Measurements from ENCODE around the gene LDLRAD3.

The LDLRAD3 gene

DNA sequence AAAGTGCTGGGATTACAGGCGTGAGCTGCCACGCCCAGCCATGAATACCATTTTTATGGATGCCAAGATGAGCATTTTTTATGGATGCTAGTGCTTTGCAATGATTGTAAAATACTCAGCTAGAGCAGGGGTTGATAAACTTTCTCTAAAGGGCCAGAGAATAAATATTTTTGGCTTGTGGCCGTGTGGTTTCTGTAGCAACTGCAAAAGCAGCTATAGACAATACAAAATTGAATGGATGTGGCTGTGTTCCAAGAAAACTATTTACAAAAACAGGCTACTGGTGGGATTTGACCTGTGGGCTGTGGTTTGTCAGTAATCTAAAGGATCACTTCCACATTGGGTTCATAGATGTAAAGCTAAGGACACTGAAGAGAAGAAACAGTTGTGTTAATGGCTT lies 289.3 kb downstream of the LDLRAD3 start:
- in situ Hi-C loops (cut with MboI; ENCODE audit: low sequenced_read_pairs, unreplicated experiment), result no loop called here
- DNase-seq (ENCODE audit: low spot score), result no peak

DNA sequence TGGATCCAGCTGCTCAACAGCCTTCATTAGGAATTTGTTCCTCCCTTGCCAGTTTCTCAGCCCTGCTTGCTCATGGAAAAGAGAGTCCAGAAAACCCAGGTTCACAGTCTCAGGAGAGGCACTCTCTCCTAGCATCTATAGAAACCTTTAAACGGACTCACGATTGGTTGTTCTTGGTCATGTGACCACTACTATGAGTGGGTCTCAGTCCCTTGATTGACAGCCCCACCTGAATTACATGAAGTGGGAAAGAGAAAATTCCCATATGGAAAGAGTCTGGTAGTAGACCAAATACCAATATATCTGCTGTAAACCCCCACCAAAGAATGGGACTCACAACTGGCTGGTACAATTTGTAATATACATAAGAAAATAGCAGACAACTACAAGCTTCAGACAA lies 291.0 kb downstream of the LDLRAD3 start:
- in situ Hi-C loops (cut with MboI; ENCODE audit: low sequenced_read_pairs, unreplicated experiment), result no loop called here
- no peak for DNase-seq (ENCODE audit: low spot score)
- no peak for TF ChIP-seq CTCF (IDR thresholded peaks at IDR 0.05; ENCODE audit: borderline replicate concordance, control extremely low read depth, extremely low read depth, insufficient read depth, missing control alignments)

More for the DNA sequence above, 289.3 kb downstream of the LDLRAD3 start:
- TF ChIP-seq CTCF (IDR thresholded peaks at IDR 0.05; ENCODE audit: borderline replicate concordance, control extremely low read depth, extremely low read depth, insufficient read depth, missing control alignments), result no peak

- in situ Hi-C loops (cut with MboI; ENCODE audit: low sequenced_read_pairs, unreplicated experiment), result no loop called here
- DNase-seq (ENCODE audit: low spot score), result no peak
- no peak for TF ChIP-seq CTCF (IDR thresholded peaks at IDR 0.05; ENCODE audit: borderline replicate concordance, control extremely low read depth, extremely low read depth, insufficient read depth, missing control alignments)
Measured at GRCh38 chr11:36235750-36236149, 291.9 kb downstream of the LDLRAD3 start.

- DNase-seq (ENCODE audit: low spot score), result no peak
- in situ Hi-C loops (cut with MboI; ENCODE audit: low sequenced_read_pairs, unreplicated experiment), result no loop called here
Measured at GRCh38 chr11:36237391-36237790, 293.5 kb downstream of the LDLRAD3 start.

DNA sequence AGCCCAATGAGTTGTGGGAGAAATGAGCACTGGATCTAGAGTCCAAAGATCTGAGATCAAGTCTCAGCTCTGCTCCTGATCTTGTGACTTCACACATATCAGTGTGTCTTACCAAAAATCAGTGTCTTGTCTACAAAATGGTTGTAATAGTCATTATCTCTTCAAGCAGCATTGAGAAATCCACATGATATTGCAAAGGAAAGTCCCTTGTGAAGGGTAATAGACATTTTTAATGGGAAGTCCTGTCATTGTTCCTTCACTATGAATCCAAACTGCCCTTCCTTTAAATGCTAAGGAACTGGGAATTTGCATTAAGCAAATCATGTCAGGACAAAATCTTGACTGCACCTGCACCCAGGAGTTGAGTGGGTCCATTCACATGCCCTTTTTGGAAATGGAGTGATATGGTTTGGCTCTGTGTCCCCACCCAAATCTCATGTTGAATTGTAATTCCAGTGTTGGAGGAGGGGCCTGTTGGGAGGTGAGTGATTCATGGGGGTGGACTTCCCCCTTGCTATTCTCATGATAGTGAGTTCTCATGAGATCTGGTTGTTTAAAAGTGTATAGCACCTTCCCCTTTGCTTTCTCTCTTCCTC lies 294.3 kb downstream of the LDLRAD3 start:
- in situ Hi-C loops (cut with MboI; ENCODE audit: low sequenced_read_pairs, unreplicated experiment), result no loop called here
- no peak for TF ChIP-seq CTCF (IDR thresholded peaks at IDR 0.05; ENCODE audit: borderline replicate concordance, control extremely low read depth, extremely low read depth, insufficient read depth, missing control alignments)
- no peak for DNase-seq (ENCODE audit: low spot score)

More at GRCh38 chr11:36237391-36237790, 293.5 kb downstream of the LDLRAD3 start:
- no peak for TF ChIP-seq CTCF (IDR thresholded peaks at IDR 0.05; ENCODE audit: borderline replicate concordance, control extremely low read depth, extremely low read depth, insufficient read depth, missing control alignments)

DNA sequence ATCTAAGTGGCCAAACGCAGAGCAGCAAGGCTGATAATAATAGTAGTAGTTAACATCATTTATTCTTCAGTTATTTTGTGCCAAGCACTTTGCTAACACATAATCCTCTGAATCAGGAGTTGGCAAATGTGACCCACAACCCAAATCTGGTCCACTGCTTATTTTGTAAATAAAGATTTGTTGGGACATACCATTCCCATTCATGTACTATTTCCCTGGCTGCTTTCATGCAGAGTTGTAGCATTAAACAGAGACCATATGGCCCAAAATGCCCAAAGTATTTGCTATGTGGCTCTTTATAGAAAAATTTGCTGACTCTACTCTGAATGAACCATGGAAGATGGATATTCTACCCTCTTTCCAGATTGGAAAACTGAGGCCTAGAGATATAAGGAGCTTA lies 295.0 kb downstream of the LDLRAD3 start:
- no peak for DNase-seq (ENCODE audit: low spot score)
- no peak for TF ChIP-seq CTCF (IDR thresholded peaks at IDR 0.05; ENCODE audit: borderline replicate concordance, control extremely low read depth, extremely low read depth, insufficient read depth, missing control alignments)
- in situ Hi-C loops (cut with MboI; ENCODE audit: low sequenced_read_pairs, unreplicated experiment), result no loop called here

Data from GM13976 (cell line).